CD4-positive, alpha-beta T cell treated with Interleukin-15 for 4 hours (primary cell): Measurements from ENCODE around the gene WDFY1.
A peak's percentile ranks its signal among the peaks of the same experiment; 100 is the strongest.

ENCODE experiments used
- DNase-seq: peaks from one replicate; pipeline ENCODE4 v3.0.0-alpha.2; 2020; ENCODE audit warnings: low spot score

Gene WDFY1

DNA sequence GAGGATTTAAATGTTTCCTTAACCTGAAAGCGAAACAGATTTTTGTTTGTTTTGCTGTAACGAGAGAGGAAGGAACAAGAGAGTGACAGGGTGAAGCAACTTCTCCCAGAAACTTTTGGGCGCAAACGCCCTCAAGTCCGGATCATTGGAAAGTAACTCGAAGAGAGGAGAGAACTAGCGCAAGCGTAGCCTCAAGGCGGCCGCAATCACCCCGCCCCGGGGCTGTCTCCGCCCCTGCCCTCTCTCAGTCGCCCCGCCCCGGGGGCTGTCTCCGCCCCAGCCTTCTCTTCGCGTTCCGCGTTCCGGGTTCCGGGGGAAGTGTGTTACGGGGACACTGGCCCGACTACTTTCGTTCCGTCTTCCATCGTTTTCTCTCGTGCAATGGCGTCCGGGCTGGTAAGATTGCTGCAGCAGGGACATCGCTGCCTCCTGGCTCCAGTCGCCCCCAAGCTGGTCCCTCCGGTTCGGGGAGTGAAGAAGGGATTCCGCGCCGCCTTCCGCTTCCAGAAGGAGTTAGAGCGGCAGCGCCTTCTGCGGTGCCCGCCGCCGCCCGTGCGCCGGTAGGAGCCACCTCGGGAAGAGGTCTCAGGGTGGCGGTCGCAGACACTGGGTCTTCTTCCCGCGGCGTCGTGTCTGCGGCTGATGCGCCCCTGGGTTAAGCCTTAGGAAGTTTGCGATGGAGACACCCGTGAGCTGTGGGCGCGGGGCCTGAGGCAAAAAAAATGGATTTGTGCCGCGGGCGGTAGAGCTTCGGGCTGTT is 12.1 kb upstream of the WDFY1 start, which contains the start of gene MRPL44:
Gene MRPL44, plus strand, starts transcription at position 372 of the 760 bp plus-strand sequence. Its CDS starts 10 bp downstream, at position 382.
- DNase-seq = peak; percentile 95

GRCh38 chr2:223956300-223956699 is 11.2 kb upstream of the WDFY1 start:
- DNase-seq = no peak

DNA sequence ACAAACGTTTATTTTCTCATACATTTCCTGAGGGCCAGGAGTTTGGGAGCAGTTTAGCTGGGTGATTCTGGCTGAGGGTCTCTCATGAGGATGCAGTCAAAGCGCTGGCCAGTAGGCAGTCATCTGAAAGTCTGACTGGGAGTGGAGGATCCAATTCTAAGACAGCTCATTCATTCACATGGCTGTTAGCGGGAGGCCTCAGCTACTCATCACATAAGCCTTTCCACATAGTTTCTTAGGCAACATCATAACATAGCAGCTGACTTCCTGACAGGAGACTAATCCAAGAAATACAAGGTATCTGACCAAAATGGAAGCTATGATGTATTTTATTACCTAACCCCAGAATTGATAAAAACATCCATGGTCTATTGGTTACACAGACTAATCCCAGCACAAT is 9.3 kb upstream of the WDFY1 start:
- no peak for DNase-seq

- DNase-seq = no peak
Measured at GRCh38 chr2:223952280-223952968, 7.3 kb upstream of the WDFY1 start.

GRCh38 chr2:223950448-223951347 is 5.6 kb upstream of the WDFY1 start:
- DNase-seq = no peak

DNA sequence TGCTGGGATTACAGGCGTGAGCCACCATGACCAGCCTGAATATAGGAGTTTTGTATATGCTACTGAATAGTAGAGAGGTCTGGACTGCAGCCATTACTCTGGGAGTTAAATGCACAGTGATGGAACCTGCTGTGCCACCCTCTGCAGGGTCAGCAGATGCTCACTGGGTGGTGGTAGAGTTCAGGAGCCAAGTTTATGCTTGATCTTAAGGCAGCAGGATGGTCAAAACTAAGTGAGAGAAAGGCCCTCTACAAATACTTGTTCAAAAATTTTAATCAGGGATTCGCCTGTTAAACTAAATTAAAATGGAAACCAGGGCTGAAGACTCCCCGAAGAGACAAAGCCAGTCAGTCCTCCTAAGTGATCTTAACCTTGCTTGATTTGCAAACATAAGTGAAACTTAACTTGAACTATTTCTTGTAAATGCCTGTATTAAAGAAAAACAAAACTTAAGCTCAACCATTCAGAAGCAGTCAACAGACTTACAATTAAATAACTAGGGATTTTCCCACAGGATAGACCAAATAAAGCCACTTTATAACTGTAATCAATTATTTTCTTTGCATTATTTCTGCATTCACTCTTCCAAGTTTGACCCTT is 4.2 kb upstream of the WDFY1 start:
- DNase-seq = no peak

DNA sequence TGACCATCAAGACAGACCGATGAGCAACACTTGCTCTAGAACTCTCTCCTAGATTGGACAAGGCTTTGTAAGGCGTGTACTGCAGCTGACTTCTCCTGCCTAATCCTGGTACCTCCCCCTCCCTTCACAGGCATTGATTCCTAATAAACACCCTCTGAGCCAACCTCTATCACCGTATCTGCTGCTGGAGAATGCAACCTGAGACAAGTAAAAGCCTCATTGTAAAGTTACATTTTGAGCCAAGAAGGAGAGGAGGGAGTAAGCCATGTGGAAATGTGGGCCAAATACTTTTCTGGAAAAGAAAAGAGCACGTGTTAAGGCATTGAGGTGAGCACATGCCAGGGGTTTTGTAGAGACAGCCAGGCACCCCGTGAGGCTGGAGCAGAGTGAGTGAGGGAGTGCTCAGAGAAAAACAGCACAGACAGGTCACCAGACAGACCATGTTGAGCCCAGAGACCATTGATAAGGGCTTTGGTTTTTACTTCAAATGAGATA is 2.6 kb upstream of the WDFY1 start:
- DNase-seq = no peak

DNA sequence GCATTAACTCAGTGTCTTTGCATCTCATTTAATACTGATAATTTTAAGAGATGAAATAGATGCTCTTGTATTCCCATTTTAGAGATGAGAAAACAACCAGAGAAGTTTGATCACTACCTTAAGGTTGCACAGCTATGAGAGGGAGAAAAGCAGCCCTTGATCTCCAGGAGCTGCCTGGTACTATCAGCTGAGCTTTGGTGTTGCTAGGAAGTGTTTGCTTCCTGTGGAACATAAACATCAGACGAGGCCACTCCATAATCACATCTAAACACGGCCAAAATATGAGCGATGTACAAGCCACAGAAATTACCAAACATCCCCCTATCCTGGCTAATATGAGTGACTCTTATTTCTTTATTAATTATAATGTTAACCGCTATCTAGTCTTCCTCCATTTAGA is 620 bp upstream of the WDFY1 start:
- DNase-seq = no peak

DNA sequence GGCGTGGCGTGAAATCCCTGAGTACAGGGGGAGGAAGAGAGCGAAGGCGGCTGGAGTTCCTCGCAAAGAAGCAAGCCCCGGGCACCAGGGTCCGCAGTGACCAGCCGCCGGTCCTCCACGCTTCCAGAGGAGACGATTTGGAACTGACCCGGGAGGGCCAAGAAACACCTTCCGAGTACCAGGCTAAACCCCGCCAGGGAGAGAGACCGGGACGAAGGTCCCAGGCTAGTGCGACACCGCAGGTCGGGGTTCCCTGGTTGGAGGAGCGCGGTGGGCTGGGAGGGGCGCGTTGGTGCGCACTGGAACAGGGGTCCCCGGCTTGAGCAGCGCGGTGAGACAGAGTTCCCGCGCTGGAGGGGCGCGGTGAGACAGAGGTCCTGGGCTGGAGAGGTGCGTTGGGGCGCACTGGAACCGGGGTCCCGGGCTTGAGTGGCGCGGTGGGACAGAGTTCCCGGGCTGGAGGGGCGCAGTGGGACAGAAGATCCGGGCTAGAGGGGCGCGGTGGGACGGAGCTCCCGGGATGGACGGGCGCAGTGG is 901 bp downstream of the WDFY1 start:
- no peak for DNase-seq

GRCh38 chr2:223943561-223944008 is 1.6 kb downstream of the WDFY1 start:
- no peak for DNase-seq

DNA sequence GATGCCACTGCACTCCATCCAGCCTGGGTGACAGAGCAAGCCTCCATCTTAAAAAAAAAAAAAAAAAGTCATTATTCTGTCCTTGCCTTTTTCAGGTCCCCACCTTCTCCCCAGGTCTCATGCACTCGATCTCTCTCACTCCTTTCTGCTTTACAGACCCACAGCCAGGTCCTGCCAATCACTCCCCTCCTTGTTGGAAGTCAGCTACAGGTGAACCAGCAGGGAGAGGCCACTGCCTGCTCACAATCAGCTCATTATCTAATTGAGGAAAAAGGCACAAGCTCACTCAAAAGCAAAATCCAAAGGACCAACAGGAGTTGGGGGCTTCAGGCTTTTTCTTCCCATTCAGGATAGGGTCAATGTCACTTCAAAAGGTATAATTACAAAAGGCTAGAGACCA is 2.0 kb downstream of the WDFY1 start:
- DNase-seq = no peak

- DNase-seq = peak; percentile 76
Measured at GRCh38 chr2:223941579-223942277, 3.4 kb downstream of the WDFY1 start.

- peak; percentile 22 for DNase-seq
Measured at GRCh38 chr2:223939438-223939837, 5.7 kb downstream of the WDFY1 start.

DNA sequence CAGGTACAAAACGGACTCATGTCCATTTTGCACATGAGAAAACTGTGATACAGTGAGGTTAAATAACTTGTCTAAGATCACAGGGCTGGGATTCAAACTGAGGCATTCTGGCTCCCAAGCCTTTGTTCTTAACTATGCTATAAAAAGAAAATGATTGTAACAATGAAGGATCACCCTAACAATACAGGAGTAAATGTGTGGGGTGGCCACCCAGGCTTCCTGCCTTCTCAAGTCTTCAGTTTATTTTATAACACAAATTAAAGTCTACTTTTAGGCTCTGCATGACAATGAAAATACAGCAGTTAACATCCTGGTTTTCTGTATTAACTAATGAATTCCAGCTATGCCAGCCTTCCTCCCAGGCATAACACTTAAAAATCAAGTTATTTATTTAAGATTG is 7.6 kb downstream of the WDFY1 start:
- no peak for DNase-seq

DNA sequence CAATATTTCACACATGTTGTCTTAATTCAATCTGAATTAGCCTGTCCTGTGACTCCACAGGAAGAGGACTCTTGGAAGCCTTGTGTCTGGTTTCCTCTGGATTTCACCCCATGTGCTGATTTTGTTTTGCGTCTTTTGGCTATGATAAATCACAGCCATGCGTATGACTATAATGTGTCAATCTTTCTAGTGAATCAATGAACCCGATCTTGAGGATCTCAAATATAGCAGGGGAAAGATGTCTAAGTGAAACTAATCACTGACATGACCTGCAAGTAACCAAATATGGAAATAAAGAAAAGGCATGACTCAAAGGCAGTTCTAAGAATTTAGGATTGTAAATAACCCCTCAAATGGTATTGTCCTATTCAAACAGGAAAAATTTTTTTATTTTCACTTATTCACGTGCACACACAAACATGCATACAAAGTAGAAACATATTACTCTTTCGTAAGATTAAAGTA is 8.2 kb downstream of the WDFY1 start:
- peak; percentile 42 for DNase-seq

DNA sequence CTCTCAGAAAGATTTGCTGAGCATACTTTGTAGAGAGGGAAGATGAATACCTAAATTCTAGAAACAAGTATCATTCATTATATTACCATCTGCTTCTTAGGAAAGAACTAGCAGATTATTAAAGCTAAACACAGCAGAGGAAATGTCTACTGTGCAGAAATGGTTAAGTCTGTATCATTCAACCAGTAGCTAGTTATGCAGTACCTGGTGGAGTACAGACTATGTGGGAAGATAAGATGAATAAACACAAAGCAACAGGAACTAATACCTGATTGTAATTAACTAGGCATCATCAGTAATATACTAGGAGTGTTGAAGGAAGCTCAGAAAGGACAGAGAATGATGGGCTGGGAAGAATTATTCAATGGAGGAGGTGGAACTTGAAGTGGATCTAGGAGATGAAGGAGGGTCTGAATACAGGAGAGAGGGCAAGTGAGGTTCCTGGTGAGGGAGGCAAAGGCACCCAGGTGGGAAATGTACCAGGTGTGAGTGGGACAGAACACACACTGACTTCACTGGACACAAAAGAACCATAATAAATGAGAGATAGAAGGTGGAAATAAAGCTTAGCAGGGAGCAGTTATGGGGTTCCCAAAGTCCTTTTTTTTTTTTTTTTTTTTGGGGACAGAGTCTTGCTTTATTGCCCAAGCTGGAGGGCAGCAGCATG is 9.5 kb downstream of the WDFY1 start:
- no peak for DNase-seq

GRCh38 chr2:223934870-223935269 is 10.3 kb downstream of the WDFY1 start:
- DNase-seq = no peak

DNA sequence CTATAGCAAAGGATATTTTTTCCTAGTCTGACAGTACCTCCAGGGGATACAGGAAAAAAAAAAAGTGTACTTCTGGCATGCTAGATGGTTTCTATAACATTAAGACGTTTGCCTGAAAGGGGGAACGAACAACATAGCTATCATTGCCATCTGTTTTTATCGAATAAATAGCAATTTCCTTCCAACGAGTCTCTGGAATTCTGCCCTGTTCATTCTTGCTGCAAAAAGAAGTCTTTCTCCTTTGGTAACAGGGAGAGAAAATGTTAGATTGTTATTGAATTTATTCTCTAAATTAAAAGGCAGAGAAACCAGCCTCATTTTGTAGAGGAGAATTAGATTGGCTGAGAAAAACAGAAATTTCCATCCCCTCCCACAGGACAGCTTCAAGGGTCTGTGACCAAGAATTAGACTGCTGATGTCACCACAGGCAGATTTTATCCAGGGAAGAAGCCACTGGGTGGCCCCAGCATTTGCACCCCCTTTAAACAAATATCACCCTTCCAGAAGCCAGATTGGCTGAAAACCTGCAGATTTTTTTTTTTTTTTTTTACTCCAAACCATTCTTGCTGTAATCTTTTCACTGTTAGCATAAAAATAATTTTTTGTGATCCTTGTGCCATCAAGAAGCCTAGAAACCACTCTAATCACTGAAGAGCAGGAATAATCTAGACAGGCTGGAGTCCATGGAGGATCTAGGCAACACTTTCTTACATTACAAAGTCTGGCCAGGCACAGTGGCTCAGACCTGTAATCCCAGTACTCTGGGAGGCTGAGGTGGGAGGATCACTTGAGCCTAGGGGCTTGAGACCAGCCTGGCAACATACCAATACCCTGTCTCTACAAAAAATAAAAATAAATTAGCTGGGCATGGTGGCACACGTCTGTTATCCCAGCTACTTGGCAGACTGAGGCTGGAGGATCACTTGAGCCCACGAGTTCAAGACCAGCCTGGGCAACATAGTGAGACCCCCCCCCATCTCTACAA is 12.0 kb downstream of the WDFY1 start:
- DNase-seq = no peak
